HPDE6-E6E7 (cell line): ENCODE measurements around the gene CYB5B.
"Not testable (repeated sequence)": the region's sequence is repeated elsewhere in the genome, so short reads cannot be mapped to it uniquely, and the experiment has no call there.

Source experiments
- DNase-seq: peaks from one replicate; pipeline ENCODE4 v3.0.0; 2011; ENCODE audit warnings: missing footprints; ENCODE audit errors: extremely low spot score

CYB5B gene

GRCh38 chr16:69408475-69408874, 15.9 kb upstream of the CYB5B start:
- DNase-seq: no peak

DNA sequence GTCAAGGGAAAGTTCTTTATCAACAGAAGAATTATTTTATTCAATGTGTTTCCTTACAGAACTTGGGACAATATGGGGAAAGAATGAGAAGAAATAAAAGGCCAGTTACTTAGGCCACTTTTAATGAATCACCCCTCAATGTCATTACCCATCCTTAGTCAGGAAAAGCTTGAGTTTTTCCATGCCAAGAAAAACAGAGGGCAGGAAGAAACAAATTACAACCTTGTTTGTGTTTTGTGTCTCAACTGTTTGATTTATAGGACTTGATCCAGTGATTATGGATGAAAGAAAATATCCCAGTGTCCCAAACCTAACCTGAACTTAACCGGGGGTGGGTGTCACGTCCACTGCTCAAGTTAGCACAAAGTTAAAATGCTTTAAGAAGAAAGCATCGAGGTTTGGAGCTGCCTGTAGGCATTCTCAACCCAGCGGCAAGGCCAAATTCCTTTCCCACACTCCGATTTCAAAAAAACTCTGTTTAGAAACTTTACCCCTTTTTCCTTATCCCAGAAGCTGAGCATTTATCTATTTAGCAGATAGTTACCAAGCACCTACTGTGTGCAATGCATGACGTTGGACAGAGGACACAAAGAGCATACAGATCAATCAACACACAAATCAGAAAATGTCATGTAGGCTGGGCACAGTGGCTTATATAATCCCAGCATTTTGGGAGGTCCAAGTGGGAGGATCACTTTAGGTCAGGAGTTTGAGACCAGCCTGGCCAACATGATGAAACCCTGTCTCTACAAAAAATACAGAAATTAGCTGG, 14.0 kb upstream of the CYB5B start:
- DNase-seq: no peak

- DNase-seq: no peak
These were observed 13.1 kb upstream of the CYB5B start for GRCh38 chr16:69411064-69411985.

DNA sequence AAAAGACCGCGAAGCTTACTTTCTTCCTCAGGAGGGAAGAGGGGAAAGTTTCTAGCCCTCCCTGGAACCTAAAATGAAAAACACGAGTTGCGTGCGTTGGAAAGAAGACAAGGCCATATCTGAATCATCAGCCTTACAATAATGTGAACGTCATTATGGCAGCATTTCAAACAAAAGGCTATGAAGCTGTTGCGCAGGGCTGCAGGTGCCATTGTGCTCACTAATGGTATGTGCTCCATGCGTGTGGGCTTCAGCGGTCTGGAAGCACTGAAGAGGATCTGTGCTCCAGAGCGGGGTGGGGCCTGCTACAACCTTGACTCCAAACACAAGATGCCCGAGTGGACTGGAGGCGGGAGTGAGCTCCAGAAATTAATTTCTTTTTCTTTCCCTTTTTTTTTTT, 12.1 kb upstream of the CYB5B start:
- no peak for DNase-seq

DNA sequence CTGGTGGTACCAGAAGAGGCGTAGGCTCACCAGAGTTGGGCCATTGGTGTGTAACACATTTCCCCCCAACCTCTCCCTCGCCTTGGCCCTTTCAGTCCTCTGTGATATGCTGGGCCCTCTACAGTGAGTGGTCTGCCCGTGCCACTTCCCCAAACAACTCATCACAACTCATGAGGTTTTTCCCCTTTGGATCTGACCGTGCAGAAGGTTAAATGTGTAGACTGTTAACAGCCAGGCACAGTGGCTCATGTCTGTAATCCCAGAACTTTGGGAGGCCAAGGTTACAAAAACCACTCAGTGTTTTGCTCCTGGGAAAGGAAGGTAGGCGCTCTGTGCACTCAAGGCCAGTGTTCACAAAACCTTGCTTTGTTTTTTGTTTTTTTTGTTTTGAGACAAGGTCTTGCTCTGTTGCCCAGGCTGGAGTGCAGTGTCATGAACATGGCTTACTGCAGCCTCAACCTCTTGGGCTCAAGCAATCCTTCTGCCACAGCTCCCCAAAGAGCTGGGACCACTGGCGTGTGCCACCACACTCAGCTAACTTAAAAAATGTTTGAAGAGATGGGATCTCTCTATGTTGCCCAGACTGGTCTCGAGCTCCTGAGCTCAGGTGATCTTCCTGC, 11.3 kb upstream of the CYB5B start:
- DNase-seq: no peak

GRCh38 chr16:69417520-69418199, 6.8 kb upstream of the CYB5B start:
- DNase-seq: no peak

DNA sequence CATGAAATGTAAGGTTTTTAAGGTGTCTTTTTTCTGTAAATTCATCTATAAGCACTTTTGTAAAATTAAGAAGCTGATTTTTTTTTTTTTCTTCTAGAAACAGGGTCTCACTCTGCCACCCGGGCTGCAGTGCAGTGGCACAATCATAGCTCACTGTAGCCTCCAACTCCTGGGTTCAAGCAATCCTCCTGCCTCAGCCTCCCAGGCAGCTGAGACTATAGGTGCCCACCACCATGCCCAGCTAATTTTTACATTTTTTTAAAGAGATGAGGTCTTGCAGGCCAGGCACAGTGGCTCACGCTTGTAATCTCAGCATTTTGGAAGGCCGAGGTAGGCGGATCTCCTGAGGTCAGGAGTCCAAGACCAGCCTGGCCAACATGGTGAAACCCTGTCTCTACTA, 4.5 kb upstream of the CYB5B start:
- no peak for DNase-seq

DNA sequence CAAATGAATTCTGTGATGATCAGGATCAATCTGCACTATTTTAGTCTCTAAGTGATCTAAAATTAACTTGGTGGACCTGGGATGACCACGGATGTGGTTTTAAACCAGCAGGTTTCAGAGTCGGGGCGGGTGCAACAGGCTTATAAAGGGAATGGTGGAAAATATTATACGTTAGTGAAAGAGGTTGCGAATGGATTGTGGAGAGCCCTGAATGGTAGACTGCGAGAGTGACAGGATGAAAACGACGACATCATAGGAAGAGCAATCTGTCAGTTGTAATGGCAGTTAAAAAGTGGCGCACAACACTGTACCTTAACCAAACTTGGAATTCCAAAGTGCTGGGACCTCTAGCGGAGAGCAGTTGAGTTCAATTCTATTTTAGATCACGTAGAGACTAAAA, 1.2 kb upstream of the CYB5B start:
- no peak for DNase-seq

DNA sequence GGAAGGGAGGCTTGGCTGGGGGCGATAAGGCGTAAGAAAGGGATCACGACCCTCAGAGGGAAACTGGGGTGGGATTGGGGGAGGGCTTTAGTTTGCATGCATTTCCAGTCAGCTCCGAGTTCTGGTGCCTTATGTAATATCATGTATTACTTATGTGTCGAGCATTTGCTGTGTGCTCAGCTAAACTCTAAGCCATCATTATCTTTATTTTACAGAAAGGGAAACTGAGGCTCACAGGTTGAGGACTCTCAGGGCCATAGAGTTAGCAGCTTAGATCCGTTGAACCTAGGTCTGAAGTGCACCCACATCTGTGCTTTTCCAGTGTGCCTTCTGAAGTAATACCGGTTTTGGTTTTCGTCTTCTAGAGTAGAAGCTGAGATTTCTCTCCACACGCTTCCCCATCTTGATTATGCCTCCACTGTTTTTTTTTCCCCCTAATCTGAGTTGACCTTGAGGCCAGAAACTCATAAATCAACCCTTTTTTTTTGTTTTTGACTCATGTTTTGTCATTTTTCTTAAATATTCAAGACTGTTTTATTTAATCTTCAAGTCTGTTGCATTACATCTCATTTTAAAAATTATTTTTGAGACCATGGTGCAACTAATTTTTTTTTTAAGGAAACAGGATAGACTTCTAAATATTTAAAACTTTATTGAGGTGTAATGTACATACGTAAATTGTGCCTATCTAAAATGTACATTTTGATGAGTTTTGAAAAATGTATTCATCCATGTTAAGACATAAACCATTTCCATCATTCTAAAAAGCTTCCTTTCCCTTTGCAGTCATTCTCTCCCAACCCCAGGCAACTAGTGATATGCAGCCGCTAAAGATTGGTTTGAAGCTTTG, 741 bp downstream of the CYB5B start:
- DNase-seq: no peak

- DNase-seq: no peak
These were observed 4.2 kb downstream of the CYB5B start for GRCh38 chr16:69428652-69429051.

- not testable (repeated sequence) for DNase-seq
These were observed 4.7 kb downstream of the CYB5B start for GRCh38 chr16:69429058-69429640.

DNA sequence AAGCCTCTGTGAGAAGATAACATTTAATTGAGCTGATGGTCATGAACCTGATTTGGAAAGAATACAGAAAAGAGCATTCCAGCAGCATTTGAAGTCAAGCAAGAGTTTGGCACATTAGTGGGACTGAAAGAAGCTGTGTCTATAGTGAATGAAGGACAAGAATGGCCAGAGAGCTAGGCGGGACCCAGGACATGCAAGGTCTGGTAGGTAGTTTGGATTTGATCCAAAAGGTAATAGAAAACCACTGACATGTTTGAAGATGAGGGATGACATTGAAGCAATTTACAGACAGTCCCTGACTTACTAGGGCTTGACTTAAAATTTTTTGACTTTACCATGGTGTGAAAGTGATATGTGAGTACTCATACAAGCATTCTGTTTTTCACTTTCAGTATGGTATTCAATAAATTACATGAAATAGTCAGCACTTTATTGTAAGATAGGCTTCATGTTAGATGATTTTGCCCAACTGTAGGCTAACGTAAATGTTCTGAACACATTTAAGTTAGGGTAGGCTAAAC, 7.6 kb downstream of the CYB5B start:
- DNase-seq: no peak

DNA sequence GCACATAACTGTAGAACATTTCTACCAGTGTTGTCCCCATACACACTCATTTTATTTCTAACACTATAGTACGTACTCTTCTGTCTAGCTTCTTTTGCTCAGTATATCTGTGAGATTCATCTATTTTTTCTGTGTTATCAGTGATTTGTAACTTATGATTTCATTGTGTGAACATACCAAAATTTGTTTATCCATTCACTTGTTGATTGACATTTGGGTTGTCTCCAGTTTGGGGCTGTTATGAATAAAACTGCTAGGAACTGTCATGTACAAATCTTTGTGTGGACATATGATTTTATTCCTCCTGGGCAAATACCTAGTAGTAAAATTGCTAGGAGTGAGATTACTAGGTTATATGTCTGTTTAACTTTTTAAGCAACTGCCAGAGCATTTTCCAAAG, 9.6 kb downstream of the CYB5B start:
- DNase-seq: no peak

GRCh38 chr16:69435977-69436820, 11.8 kb downstream of the CYB5B start:
- no peak for DNase-seq

- DNase-seq: no peak
These were observed 12.5 kb downstream of the CYB5B start for GRCh38 chr16:69436896-69437295.

DNA sequence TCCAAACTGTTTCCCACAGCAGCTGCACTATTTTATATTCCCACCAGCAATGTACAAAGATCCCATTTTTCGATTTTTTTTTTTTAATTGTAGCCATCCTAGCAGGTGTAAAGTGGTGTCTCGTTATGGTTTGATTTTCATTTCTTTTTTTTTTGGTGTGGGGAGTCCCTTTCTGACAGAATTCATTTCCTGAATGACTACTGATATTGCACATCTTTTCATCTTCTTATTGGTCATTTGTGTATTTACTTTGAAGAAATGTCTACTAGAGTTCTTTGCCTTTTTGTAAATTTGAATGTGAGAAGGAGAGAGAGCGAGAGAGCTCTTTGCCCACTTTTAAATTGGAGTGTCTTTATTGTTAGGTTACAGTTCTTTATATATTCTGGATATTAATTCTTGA, 14.0 kb downstream of the CYB5B start:
- DNase-seq: no peak

DNA sequence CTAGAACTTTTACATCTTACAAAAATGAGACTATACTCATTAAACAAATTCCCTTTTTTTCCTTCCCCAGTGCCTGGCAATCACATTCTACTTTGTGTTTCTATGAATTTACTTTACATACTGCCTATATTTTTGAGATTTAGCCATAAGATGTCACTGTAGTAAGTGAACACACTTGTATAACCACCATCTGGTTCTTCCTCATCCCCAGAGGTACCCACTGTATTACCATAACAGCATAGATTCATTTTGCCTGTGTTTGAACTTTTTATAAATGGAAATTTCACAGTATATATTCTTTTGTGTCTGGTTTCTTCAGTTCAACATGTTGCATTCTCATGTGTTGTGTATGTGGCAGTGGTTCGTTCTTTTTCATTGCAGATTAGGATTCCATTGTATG, 15.8 kb downstream of the CYB5B start:
- DNase-seq: no peak

DNA sequence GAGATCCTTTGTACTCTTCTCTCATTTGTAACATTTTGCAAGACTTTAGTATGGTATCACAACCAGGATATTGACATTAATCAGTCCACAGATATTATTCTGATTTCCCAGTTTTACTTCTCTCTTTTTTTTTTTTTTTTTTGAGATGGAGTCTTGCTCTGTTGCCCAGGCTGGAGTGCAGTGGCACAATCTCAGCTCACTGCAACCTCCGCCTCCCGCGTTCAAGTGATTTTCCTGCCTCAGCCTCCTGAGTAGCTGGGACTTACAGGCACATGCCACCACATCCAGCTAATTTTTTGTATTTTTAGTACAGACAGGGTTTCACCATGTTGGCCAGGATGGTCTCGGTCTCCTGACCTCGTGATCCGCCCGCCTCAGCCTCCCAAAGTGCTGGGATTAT, 16.6 kb downstream of the CYB5B start:
- DNase-seq: not testable (repeated sequence)

- no peak for DNase-seq
These were observed 19.7 kb downstream of the CYB5B start for GRCh38 chr16:69443927-69444631.
